Karpas-422 (cell line): ENCODE data around the gene KCNAB1. TPM values are rescaled to one million over a fixed set of nuclear protein-coding genes. Genes with fewer than 3 reads are reported as not detected.
A peak's percentile ranks its signal among the peaks of the same experiment; 100 is the strongest.

ENCODE experiments used
- DNase-seq: peaks from one replicate; pipeline ENCODE4 v3.0.0-alpha.2; 2015
- H2AFZ ChIP-seq: fragments of 200-600 bp; sonication (generic); 2 replicates; pipeline ENCODE4 v1.6.1; 2014; ENCODE audit warnings: antibody characterized with exemption, low read length, mixed read lengths
- H3K27ac ChIP-seq: fragments of 200-600 bp; sonication (generic); 2 replicates; pipeline ENCODE4 v1.5.1; 2014; ENCODE audit warnings: mild to moderate bottlenecking, low read length, moderate library complexity
- H3K27me3 ChIP-seq: fragments of 200-600 bp; sonication (generic); 2 replicates; pipeline ENCODE4 v1.6.1; 2014; ENCODE audit warnings: low read length, mixed read lengths
- H3K36me3 ChIP-seq: fragments of 200-600 bp; sonication (generic); 2 replicates; pipeline ENCODE4 v1.6.1; 2014; ENCODE audit warnings: low read length, mixed read lengths; ENCODE audit not compliant: insufficient read depth
- H3K4me1 ChIP-seq: fragments of 200-600 bp; sonication (generic); 2 replicates; pipeline ENCODE4 v1.6.1; 2014; ENCODE audit warnings: mild to moderate bottlenecking, low read length, mixed read lengths
- H3K4me2 ChIP-seq: fragments of 200-600 bp; sonication (generic); 2 replicates; pipeline ENCODE4 v1.6.1; 2014; ENCODE audit warnings: low read length, low read depth, mild to moderate bottlenecking; ENCODE audit not compliant: poor library complexity, severe bottlenecking
- H3K4me3 ChIP-seq: fragments of 200-600 bp; sonication (generic); 2 replicates; pipeline ENCODE4 v1.5.1; 2014; ENCODE audit warnings: mild to moderate bottlenecking, antibody characterized with exemption, low read length, mixed read lengths
- H3K79me2 ChIP-seq: fragments of 200-600 bp; sonication (generic); 2 replicates; pipeline ENCODE4 v1.6.1; 2014; ENCODE audit warnings: mild to moderate bottlenecking, low read length, mixed read lengths
- H3K9ac ChIP-seq: fragments of 200-600 bp; sonication (generic); 2 replicates; pipeline ENCODE4 v1.6.0; 2014; ENCODE audit warnings: low read length
- H3K9me2 ChIP-seq: fragments of 200-600 bp; sonication (generic), shearing (Covaris generic); replicated peaks from 2 replicates; pipeline ENCODE4 v1.6.0; 2014; ENCODE audit warnings: mild to moderate bottlenecking, low read length, moderate library complexity; ENCODE audit not compliant: insufficient read depth
- H3K9me3 ChIP-seq: fragments of 300-700, 200-600 bp; sonication (generic); 2 replicates; pipeline ENCODE4 v1.6.1; 2014; ENCODE audit warnings: low read length, mixed read lengths
- H4K20me1 ChIP-seq: fragments of 200-600 bp; sonication (generic); 2 replicates; pipeline ENCODE4 v1.6.1; 2014; ENCODE audit warnings: mild to moderate bottlenecking, antibody characterized with exemption, low read length, low read depth; ENCODE audit not compliant: insufficient read depth
- total RNA-seq: library from RNA; depleted of rRNA; stranded (reverse); fragments of >200 nt; shearing (Covaris generic); gene quantifications from 2 replicates; pipeline ENCODE4 v1.2.3, GENCODE V29; 2014; ENCODE audit warnings: low replicate concordance

KCNAB1 gene
- total RNA-seq, 1 experiment from 2014 or later: not detected

DNA sequence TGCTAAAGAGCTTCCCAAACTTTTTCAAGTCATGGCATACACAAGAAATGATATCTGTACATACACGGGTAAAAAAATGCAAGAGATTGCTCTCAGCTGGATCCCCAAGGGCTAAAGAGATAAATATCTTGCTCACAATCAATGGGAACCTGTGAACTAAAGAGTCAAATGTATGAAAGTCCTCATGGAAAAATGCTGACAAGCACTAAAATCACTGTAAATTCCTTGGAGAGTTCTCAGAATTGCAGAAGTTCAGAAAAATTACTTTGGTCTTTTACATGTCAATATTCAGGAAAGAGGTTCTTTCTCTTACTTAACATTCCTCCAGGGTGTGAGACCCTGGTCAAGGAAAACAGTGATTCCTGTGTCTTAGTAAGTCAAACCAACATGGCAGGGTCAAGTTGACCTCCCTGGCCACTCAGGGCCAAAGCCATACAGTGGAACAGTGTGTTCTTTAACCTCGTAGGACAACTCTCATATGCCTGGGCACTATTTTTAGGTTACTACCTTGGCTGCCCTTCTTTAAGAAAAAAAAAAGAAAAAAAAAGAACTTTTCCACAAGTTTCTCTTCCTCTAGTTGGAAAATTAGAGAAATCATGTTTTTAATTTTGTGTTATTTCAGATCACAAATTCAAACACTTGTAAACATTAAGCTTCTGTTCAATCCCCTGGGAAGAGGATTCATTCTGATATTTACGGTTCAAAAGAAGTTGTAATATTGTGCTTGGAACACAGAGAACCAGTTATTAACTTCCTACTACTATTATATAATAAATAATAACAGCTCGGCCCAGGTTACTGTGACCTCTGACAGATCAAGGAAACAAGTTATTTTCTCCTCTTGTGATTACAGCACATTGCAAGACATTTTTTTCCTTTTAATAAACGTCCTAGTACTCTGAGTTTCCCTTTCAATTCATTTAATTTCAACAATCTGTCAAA lies 422.0 kb downstream of the KCNAB1 start:
- no peak for DNase-seq
- Histone ChIP-seq H3K9me2 (no peaks in the 10 kb centered on the region), H3K4me2 (no peak overlapping the region), H3K4me3 (no peak overlapping the region), H3K4me1 (no peaks in the 10 kb centered on the region), H3K9me3 (no peaks in the 10 kb centered on the region), H3K27ac (no peak overlapping the region), H3K79me2 (peaks cover 14% of the 10 kb centered on the region; the same call in 1 of the 2 replicates), H3K9ac (no peak overlapping the region), H3K27me3 (no peaks in the 10 kb centered on the region), H3K36me3 (peaks cover 71% of the 10 kb centered on the region), H4K20me1 (0 out of 2 replicates have a peak, but pooled peaks cover 1% of the 10 kb centered on the region), H2AFZ (no peak overlapping the region)

DNA sequence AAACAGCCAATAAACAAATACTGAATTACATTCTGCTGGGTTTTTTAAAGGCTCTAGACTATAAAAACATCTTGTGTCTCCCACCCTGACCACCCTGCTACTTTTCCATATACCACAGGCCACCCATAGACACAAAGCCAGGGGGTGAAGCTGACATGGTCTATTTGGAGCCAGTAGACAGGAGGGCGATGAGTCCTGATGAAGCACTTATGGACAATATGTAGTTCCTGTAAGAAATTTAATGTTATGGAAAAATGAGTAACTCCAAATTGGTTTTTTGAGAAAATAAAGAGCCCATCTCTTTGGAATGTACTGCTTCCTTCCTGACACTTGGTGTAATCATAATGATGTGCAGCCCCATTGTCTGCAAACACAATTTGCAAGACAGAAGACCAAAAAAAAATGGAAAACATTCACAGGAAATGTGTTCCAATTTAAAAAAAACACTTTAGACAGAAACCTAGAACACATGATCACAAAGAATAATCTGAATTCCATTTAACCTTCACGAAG lies 422.7 kb downstream of the KCNAB1 start:
- Histone ChIP-seq H3K4me1 (no peaks in the 10 kb centered on the region), H3K27me3 (no peaks in the 10 kb centered on the region), H3K9me3 (no peaks in the 10 kb centered on the region), H2AFZ (no peak overlapping the region), H3K9ac (no peak overlapping the region), H3K4me3 (no peak overlapping the region), H3K4me2 (no peak overlapping the region), H3K27ac (no peak overlapping the region), H3K9me2 (no peaks in the 10 kb centered on the region), H4K20me1 (no peaks in the 10 kb centered on the region; the same call in 1 of the 2 replicates), H3K79me2 (peaks cover 22% of the 10 kb centered on the region), H3K36me3 (peaks cover 78% of the 10 kb centered on the region)
- no peak for DNase-seq

DNA sequence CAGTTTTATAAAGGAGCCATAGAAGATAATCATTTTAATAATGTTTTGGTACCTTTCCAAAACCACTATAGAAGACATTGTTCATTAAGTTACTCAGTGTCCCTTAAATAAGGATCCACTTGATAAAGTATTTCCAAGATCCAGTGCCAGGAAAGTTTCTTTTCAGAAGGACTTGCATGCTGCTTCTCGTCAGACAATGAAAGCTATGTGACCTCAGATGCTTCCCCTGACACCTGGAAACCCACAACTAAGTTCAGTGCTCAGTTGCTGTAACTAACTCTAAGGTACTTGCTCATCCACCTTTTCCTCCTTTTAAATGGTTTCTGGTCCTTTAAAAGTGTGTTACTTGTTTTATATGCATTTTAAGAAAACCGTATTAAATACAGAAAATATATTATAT lies 427.3 kb downstream of the KCNAB1 start:
- Histone ChIP-seq H3K27ac (no peak overlapping the region), H3K79me2 (peaks cover 67% of the 10 kb centered on the region), H3K27me3 (no peaks in the 10 kb centered on the region), H4K20me1 (no peaks in the 10 kb centered on the region; the same call in 1 of the 2 replicates), H3K4me2 (no peak overlapping the region), H3K36me3 (peaks cover 91% of the 10 kb centered on the region), H3K9me3 (no peaks in the 10 kb centered on the region), H3K9ac (no peak overlapping the region), H3K4me3 (no peak overlapping the region), H3K9me2 (no peaks in the 10 kb centered on the region), H3K4me1 (peaks cover 3% of the 10 kb centered on the region; the same call in 1 of the 2 replicates), H2AFZ (no peak overlapping the region)
- DNase-seq: no peak

DNA sequence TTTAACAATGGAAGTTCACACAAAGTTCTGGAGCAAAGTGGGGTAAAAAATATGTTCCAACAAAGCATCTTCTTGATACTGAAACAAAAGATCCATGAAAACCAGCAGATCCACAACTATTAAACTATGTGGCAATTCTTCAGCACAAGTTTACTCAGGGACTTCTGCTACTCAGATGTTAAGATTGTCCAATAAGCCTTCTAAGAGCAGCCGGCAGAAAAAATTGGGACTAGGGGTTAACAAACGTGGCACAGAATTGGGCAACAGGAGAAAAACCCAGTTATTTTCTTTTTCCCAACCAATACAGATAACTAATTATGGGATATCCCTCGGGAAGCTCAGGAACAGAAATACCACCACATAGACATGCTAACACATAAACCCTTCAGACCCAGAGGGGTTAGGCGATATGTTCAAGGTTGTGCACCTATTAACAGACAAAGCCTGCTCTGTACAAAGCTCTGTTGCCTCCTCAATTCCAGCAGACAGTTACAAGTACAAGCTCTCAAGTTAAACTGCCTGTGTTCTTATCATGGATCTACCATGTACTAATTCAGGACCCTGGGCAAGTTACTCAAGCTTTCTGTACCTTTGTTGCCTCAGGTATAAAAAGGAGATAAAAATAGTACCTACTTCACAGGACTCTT lies 427.8 kb downstream of the KCNAB1 start:
- no peak overlapping the region for H2AFZ ChIP-seq
- no peak for DNase-seq
- H3K9me3 ChIP-seq: no peaks in the 10 kb centered on the region
- no peaks in the 10 kb centered on the region; the same call in 1 of the 2 replicates for H4K20me1 ChIP-seq
- peaks cover 72% of the 10 kb centered on the region for H3K79me2 ChIP-seq
- no peak overlapping the region for H3K4me3 ChIP-seq
- H3K27me3 ChIP-seq: no peaks in the 10 kb centered on the region
- H3K36me3 ChIP-seq: peaks cover 92% of the 10 kb centered on the region
- H3K4me1 ChIP-seq: peaks cover 9% of the 10 kb centered on the region
- no peak overlapping the region for H3K27ac ChIP-seq
- no peak overlapping the region for H3K4me2 ChIP-seq
- H3K9ac ChIP-seq: no peak overlapping the region
- no peaks in the 10 kb centered on the region for H3K9me2 ChIP-seq

DNA sequence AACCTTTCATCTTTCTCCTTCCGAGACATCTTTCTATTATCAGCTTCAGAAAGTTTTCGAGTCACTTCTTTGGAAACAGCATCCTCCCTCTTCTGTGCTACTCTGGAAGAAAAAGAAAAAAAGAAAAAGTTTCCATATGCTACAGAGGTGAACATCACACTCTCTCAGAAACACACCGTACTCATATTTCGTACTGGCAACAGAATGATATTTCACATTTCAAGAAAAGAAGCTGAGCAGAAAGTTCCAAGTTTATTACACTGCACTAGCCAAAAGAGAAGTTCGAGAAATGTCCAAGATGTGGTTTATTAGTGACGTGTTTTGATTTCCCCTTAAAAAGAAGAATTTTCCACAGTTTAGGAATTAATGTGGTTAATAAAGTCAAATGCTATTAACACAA lies 428.5 kb downstream of the KCNAB1 start:
- no peak for DNase-seq
- Histone ChIP-seq H3K9me2 (no peaks in the 10 kb centered on the region), H3K4me3 (no peak overlapping the region), H3K27ac (no peak overlapping the region), H3K79me2 (peaks cover 80% of the 10 kb centered on the region), H3K4me2 (no peak overlapping the region), H3K4me1 (peaks cover 16% of the 10 kb centered on the region), H2AFZ (no peak overlapping the region), H3K27me3 (no peaks in the 10 kb centered on the region), H4K20me1 (peaks cover 4% of the 10 kb centered on the region), H3K9ac (no peak overlapping the region), H3K9me3 (no peaks in the 10 kb centered on the region), H3K36me3 (peaks cover 92% of the 10 kb centered on the region)

DNA sequence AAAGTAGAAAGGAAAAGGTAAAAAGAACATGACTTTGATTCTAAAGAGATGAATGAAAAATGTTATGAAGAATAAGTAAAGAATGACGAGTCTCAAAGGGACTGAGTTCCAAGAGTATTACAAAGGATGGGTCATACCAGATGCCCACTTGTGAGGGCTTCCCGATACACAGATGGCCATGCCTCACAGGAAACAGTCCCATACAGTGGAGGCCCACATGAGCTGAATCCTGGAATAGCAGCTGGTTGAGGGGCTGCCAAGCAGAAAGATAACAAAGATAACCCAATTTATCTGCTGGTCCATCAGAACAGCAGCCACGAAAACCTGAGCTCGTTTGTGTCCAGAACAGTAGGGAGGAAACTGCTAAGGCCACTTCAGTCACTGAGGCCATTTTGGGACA lies 430.9 kb downstream of the KCNAB1 start:
- no peak overlapping the region for H3K9ac ChIP-seq

DNA sequence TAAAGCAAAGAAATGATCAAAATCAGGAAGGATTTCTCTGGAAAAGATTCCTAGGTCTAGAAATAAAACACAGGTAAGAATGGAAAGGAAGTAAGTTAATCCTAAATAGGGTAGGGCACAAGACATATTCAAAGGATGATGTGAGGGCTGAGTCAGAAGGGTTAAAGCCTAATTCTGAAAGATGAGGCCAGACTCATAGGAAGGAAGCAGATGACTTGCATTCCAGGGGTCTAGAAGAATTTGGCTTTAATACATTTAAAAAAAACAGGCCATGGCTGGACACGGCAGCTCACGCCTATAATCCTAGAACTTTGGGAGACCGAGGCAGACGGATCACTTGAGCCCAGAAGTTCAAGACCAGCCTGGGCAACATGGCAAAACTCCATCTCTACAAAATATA lies 431.4 kb downstream of the KCNAB1 start:
- H3K36me3 ChIP-seq: peaks cover 67% of the 10 kb centered on the region
- H3K4me2 ChIP-seq: no peak overlapping the region
- H3K27me3 ChIP-seq: no peaks in the 10 kb centered on the region
- H3K4me3 ChIP-seq: no peak overlapping the region
- peaks cover 82% of the 10 kb centered on the region for H3K79me2 ChIP-seq
- H3K4me1 ChIP-seq: peaks cover 29% of the 10 kb centered on the region
- no peak overlapping the region for H3K9ac ChIP-seq
- DNase-seq: no peak
- H2AFZ ChIP-seq: no peak overlapping the region
- no peaks in the 10 kb centered on the region for H3K9me3 ChIP-seq
- no peak overlapping the region for H3K27ac ChIP-seq
- H4K20me1 ChIP-seq: peaks cover 4% of the 10 kb centered on the region
- H3K9me2 ChIP-seq: no peaks in the 10 kb centered on the region

More for the DNA sequence above, 430.9 kb downstream of the KCNAB1 start:
- Histone ChIP-seq H3K9me2 (no peaks in the 10 kb centered on the region), H3K79me2 (peaks cover 85% of the 10 kb centered on the region), H2AFZ (no peak overlapping the region), H3K27ac (no peak overlapping the region), H4K20me1 (peaks cover 4% of the 10 kb centered on the region), H3K36me3 (peaks cover 72% of the 10 kb centered on the region), H3K4me2 (no peak overlapping the region), H3K9me3 (no peaks in the 10 kb centered on the region), H3K4me1 (peaks cover 27% of the 10 kb centered on the region), H3K27me3 (no peaks in the 10 kb centered on the region), H3K4me3 (no peak overlapping the region)
- DNase-seq: no peak

DNA sequence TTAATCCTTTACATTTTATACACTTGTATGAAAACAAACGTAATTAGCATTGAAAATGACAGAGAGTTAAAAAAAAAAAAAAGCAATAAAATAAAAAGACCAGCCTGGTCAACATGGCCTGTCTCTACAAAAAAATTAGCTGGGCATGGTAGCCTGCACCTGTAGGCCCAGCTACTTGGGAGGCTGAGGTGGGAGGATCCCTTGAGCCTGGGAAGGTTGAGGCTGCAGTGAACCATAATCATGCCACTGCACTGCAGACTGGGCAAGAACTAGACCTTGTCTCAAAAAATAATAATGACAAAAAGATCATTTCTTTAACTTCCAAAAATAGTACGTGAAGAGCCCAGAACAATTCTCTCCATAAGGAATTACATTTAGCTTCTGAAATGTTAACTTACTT lies 432.6 kb downstream of the KCNAB1 start:
- Histone ChIP-seq H2AFZ (no peak overlapping the region), H3K4me1 (peaks cover 34% of the 10 kb centered on the region), H3K79me2 (peaks cover 69% of the 10 kb centered on the region), H3K4me3 (peak overlapping the region; percentile 94), H3K9me2 (no peaks in the 10 kb centered on the region), H3K27ac (no peak overlapping the region), H4K20me1 (peaks cover 4% of the 10 kb centered on the region; the same call in 1 of the 2 replicates), H3K9ac (no peak overlapping the region), H3K27me3 (no peaks in the 10 kb centered on the region), H3K36me3 (peaks cover 55% of the 10 kb centered on the region), H3K4me2 (peak overlapping the region; percentile 93), H3K9me3 (no peaks in the 10 kb centered on the region)
- DNase-seq: no peak
